Retina (tissue), 1 donor: ENCODE data around the gene PFDN4.
"Not testable (repeated sequence)": the region's sequence is repeated elsewhere in the genome, so short reads cannot be mapped to it uniquely, and the experiment has no call there.

ENCODE experiments used
- DNase-seq: peaks from one replicate; pipeline ENCODE4 v3.0.0-alpha.2; 2016

The PFDN4 gene

GRCh38 chr20:54227751-54228150 is 19.9 kb downstream of the PFDN4 start:
- DNase-seq, result no peak

GRCh38 chr20:54228841-54229240 is 21.0 kb downstream of the PFDN4 start:
- DNase-seq, result no peak

- no peak for DNase-seq
These were observed 21.8 kb downstream of the PFDN4 start for GRCh38 chr20:54229566-54230160.

DNA sequence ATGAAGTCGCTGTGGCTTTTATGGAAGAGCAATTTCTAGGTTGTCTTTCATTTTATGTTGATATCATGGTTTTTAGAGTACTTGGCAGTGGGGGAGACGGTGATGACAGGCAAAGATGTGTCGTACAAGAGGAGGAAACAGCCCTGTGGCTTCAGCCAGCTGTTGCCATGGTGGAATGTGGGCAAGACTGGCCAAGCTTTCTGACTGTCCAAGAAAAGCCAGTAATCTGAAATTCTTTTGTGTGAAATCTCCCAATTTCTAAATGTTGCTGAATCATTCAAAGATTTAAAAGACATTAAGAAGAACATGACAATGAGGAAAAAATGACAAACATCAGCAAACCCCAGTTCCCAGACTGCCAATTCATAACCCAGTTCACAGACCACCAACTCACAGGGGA is 23.1 kb downstream of the PFDN4 start:
- DNase-seq, result no peak

- no peak for DNase-seq
These were observed 27.1 kb downstream of the PFDN4 start for GRCh38 chr20:54234991-54235390.

- no peak for DNase-seq
These were observed 29.4 kb downstream of the PFDN4 start for GRCh38 chr20:54237116-54237943.

DNA sequence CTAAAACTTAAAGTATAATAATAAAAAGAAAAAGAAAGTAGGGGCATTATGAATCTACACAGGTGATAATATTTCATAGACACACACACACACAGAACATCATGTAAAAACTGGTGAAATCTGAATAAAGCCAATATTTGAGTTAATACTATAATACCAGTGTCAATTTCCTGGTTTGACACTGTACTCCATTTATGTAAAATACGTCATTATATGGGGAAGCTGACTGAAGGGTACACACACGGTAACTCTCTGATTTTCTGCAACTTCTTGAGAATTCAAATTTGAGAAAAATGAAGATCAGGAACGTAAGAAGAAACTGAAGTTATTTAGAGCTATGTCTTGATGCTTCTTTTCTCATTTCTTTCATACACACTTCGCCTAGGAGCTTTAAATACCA is 36.2 kb downstream of the PFDN4 start:
- DNase-seq, result no peak

GRCh38 chr20:54248705-54249104 is 40.8 kb downstream of the PFDN4 start:
- not testable (repeated sequence) for DNase-seq

- no peak for DNase-seq
These were observed 42.8 kb downstream of the PFDN4 start for GRCh38 chr20:54250691-54251090.

GRCh38 chr20:54251096-54251495 is 43.2 kb downstream of the PFDN4 start:
- no peak for DNase-seq

GRCh38 chr20:54254596-54254995 is 46.7 kb downstream of the PFDN4 start:
- no peak for DNase-seq

GRCh38 chr20:54255157-54255556 is 47.3 kb downstream of the PFDN4 start:
- no peak for DNase-seq

GRCh38 chr20:54256202-54256601 is 48.3 kb downstream of the PFDN4 start:
- DNase-seq, result no peak

DNA sequence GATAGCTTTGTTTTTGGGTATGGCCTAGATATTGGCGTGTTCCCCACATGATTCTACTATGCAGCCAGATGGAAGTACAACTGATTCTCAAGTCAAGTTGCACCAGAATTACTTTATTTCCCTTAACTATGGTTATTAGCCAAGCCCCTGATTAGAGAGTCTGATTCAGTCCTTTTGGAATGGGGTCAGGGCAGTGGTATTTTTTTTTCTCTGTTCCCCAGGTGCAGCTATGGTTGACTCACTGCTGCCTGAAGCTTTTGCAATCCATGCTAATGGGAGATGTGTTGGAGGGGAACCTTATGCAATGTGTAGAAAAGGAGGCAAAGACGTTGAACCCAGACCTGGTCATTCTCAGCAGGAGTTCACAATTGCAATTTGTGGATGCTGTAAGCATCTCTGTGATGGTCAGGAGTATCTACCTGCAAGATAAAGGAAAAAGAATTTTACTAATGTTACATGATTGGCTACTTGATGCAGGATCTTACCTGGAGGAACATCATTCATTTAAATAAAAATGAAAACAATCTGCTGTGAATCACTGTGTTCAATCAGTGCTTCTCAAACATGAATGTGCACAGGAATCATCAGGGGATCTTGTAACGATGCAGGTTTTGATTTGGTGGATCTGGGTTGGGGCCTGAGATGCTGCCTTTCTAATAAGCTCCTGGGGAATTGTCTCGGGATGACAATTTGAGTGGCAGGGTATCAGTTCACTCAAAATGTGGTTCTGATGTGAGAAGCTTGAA is 49.4 kb downstream of the PFDN4 start:
- no peak for DNase-seq

- no peak for DNase-seq
These were observed 52.2 kb downstream of the PFDN4 start for GRCh38 chr20:54260116-54260515.

- no peak for DNase-seq
These were observed 54.8 kb downstream of the PFDN4 start for GRCh38 chr20:54262671-54263070.

DNA sequence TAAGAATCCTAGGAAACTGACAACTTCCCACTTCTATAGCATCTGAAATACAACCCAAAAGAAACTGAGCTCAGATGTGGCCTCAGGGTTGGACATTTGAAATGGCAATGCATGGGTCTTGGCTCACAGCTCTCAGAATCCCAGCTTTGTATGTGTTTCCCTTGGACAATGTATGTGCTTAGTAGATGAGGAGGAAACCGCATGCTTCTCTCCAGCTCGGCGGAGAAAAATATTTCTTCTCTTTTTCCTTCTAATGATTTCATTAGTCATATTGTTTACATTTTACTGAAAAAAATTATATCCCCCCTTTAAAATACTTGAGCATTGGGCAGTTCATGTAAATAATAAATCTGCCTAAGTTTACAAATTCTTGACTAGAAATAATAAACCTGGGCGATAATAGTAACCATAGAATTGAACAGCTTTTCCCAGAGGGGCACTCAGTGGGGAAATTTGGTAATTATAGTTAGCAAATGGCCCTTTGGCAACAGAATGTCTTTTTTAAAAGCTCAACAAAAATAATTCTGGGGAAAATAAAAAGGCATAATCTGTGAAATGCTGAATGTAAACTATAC is 55.3 kb downstream of the PFDN4 start:
- DNase-seq, result no peak

DNA sequence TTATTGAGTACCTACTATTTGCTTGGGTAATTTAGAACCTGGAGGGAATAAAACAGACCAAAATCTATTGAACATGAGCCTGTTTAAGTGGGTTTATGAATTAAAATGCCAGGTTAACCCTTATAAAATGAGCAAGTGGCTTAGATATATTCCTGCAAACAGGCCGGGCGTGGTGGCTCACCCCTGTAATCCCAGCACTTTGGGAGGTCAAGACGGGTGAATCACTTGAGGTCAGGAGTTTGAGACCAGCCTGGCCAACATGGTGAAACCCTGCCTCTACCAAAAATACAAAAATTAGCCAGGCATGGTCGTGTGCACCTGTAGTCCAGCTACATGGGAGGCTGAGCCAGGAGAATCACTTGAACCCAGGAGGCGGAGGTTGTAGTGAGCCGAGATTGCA is 57.9 kb downstream of the PFDN4 start:
- DNase-seq, result not testable (repeated sequence)

DNA sequence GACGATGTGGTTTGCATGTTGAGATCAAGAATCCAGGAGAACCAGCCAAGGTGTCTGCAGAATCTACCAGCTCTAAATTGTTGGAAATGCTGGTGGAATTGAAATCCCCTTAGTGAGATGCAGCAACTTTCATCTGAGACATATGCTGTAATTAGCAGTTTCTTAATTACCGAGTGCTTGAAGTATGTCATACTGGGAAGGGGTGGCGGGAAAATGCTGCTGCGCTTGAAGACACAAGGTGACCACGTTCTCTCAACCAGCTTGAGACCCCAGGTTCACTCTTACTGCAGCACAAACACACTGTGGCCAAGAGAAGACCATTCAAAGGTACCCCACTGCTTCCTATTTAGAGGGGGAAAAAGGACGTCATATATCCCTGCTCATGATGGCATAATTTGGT is 59.0 kb downstream of the PFDN4 start:
- DNase-seq, result no peak

- peak; percentile 17 for DNase-seq
These were observed 59.7 kb downstream of the PFDN4 start for GRCh38 chr20:54267483-54268003.

GRCh38 chr20:54268941-54269340 is 61.1 kb downstream of the PFDN4 start:
- no peak for DNase-seq
